ENCODE measurements around the gene OCIAD1. TPM values are rescaled to one million over a fixed set of nuclear protein-coding genes. Genes with fewer than 3 reads are reported as not detected.

OCIAD1 gene
- total and polyA plus RNA-seq, 2 of the 13 experiments (the other 11 are each of a cell fraction or from before 2014, with no cell fraction given): 67.3 to 74.9 TPM

GRCh38 chr4:48830706-48831531 is at the start of gene OCIAD1 (continued):
- TF ChIP-seq KDM2A (CRISPR knock-in tag; IDR thresholded peaks at IDR 0.05; ENCODE audit: borderline replicate concordance, low read depth) (peak; percentile 21; the same call in 1 of the 2 replicates), SALL2 (CRISPR knock-in tag; IDR thresholded peaks at IDR 0.05) (no peak), EEA1 (CRISPR knock-in tag; IDR thresholded peaks at IDR 0.05; ENCODE audit: borderline replicate concordance) (no peak), ARID2 (CRISPR knock-in tag; IDR thresholded peaks at IDR 0.05; ENCODE audit: borderline replicate concordance) (0 out of 2 replicates have a peak, but pooled peaks have one; percentile 18), BRCA1 (CRISPR knock-in tag; IDR thresholded peaks at IDR 0.05) (no peak), RARG (CRISPR knock-in tag; IDR thresholded peaks at IDR 0.05; ENCODE audit: low read depth) (no peak), NR2C2 (CRISPR knock-in tag; IDR thresholded peaks at IDR 0.05; ENCODE audit: borderline replicate concordance) (peak; percentile 98), HNF1B (CRISPR knock-in tag; IDR thresholded peaks at IDR 0.05) (no peak), JDP2 (CRISPR knock-in tag; IDR thresholded peaks at IDR 0.05; ENCODE audit: borderline replicate concordance) (no peak), ZNF225 (CRISPR knock-in tag; IDR thresholded peaks at IDR 0.05) (no peak), MEIS1 (CRISPR knock-in tag; IDR thresholded peaks at IDR 0.05; ENCODE audit: borderline replicate concordance) (no peak), ZBTB40 (IDR thresholded peaks at IDR 0.05) (no peak), ZBTB40 (CRISPR knock-in tag; IDR thresholded peaks at IDR 0.05) (0 out of 2 replicates have a peak, but pooled peaks have one; percentile 17), CBX5 (CRISPR knock-in tag; IDR thresholded peaks at IDR 0.05; ENCODE audit: borderline replicate concordance) (no peak), ARID3A (IDR thresholded peaks at IDR 0.05; ENCODE audit: low read depth, low read length) (no peak), ZNF672 (CRISPR knock-in tag; IDR thresholded peaks at IDR 0.05) (no peak), RFXANK (CRISPR knock-in tag; IDR thresholded peaks at IDR 0.05) (no peak), ELF3 (CRISPR knock-in tag; IDR thresholded peaks at IDR 0.05) (no peak)
